GM18861 (cell line): ENCODE results near the gene MARCHF11.

ENCODE experiments used
- ATAC-seq: cut with Tn5 transposase; IDR thresholded peaks from one replicate; pipeline ENCODE4 v1.9.1; 2021; ENCODE audit not compliant: unreplicated experiment

MARCHF11 gene, protein sequence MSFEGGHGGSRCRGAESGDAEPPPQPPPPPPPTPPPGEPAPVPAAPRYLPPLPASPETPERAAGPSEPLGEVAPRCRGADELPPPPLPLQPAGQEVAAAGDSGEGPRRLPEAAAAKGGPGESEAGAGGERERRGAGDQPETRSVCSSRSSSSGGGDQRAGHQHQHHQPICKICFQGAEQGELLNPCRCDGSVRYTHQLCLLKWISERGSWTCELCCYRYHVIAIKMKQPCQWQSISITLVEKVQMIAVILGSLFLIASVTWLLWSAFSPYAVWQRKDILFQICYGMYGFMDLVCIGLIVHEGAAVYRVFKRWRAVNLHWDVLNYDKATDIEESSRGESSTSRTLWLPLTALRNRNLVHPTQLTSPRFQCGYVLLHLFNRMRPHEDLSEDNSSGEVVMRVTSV

DNA sequence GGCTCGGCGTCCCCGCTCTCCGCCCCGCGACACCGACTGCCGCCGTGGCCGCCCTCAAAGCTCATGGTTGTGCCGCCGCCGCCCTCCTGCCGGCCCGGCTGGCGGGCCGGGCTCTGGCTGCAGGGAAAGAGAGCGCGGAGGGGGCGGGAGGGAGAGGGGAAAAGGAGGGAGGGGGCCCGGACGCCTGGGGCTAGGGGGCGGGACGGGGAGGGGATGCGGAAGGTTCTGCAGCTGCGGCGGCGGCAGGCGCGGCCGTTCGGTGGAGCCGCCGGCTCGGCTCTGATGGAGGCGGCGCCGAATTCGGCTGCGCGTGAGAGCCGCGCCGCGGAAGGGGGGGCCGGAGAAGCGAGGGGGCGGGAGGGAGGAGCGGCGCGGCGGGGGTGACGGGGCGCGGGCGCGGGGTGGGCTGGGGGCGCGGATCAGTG is at the start of gene MARCHF11:
Gene MARCHF11 (minus strand): TSS at position 281 of the 425 bp plus-strand sequence. CDS start 216 bp downstream, at position 65.
- ATAC-seq: no peak

GRCh38 chr5:16225927-16226326 is 46.3 kb upstream of the MARCHF11 start:
- no peak for ATAC-seq

DNA sequence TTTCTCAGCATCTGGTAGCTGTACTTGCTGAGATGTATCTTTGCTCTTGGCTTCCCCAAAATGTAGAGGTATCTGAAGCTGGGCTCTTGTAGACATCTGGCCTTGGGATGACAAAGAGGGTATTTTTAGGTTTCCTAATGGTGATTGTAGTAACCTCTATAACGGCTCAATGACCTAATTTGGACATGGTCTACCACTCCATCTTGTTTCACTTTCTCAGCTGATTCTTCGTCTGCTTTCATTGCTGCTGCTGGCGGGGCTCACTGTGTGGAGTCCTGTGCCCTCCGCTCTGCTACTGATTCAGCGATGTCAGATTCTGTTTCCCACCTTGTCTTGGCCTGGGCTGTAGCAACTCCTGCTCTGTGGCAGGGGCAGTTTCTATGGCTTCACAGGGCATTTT is 12.7 kb upstream of the MARCHF11 start:
- no peak for ATAC-seq

DNA sequence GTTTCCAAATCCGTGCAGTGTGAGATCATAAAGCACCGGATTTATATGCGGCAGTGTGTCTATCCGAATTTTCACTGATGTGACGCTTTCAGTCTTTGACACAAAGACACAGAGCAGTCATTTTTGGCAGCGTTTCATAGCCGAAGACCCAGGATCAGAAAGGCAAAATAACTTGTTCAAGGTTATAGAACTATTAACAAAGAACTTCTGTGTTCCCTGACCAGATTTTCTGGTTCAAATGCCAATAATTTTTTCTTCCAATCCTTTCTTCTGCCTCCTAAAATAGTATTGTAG is 1.1 kb upstream of the MARCHF11 start:
- ATAC-seq: no peak

GRCh38 chr5:16179936-16180788 is 571 bp upstream of the MARCHF11 start:
- no peak for ATAC-seq

- no peak for ATAC-seq
Observed at GRCh38 chr5:16178745-16179372, 732 bp downstream of the MARCHF11 start.

GRCh38 chr5:16169550-16169949 is 10.0 kb downstream of the MARCHF11 start:
- ATAC-seq: no peak

- ATAC-seq: peak; percentile 93
Observed at GRCh38 chr5:16160706-16161105, 18.9 kb downstream of the MARCHF11 start.

DNA sequence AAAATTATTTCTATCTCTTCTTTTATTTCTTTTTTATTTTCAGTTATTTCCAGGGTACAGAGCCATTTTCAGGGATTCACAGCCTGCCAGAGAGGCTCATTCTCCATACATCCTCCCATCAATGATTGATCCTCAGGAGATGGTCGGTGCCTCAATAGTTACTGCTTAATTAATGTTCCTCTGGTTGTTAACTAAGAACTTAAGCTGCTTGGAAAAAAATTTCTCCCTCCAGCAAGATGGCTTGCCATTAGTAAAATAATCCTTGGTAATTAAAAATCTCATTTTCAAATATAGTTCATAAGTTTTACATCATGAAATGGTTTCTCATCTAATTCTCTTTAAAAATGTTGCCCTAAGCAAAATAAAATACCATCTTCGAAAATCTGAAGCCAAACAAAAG is 20.0 kb downstream of the MARCHF11 start:
- ATAC-seq: no peak

DNA sequence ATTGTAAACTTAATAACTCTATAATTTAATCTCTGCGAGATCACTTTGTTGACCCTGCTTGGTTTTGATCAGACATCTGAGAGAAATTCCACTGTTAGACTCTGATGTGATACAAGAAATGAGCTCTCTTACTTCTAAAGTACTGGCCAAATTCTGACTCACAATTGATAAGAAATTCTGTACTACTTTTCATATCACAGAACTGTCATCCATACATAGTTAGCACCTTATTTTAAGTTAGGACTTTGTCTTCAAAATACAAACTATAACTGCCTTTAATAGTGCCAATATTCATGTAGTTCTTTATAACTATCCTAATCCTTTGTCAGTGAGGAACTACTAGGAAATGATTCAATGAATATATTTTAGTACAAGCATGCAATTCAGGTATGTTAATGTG is 23.4 kb downstream of the MARCHF11 start:
- no peak for ATAC-seq

DNA sequence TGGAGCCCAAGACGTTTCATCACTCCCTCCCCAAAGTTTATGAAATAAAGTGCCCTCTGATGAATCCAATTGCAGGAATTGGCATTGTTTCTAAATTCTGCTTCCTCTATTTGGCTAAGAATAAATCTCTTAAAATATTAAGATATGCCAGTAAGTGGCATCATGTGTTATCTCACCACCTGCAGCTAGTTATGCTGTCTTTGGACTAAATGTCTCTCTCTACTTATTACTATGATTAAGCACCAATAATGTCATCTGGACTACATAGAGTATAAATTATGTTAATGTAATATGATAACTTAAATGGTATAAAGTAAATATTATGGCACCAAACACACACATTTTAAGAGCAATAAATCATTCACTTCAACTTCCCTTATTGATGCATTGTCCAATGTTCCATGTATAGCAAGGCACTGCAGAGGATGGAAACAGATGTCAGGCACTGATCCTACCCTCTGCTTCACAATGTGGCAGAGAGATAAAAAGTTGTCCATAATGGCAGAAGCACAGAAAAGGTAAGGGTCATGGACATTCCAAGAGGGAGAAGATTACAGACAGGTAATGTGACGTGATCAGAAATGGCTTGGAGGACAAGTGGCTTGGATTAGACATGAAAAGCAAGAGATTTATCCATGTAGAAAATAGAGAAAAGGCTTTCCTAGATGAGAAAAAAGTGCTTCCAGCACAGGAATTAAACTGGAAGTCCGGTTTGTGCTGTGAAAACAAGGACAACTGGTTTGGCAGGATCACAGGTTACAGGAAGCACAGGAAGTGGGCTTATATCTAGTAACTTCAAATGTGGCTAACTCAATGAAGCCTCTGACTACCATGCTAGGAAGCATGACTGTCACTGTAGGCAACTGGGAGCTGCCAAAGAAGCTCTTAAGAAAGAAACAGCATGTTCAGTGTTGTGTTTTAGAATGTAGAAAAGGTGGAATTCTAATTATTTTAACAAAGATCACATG is 26.7 kb downstream of the MARCHF11 start:
- ATAC-seq: no peak

- no peak for ATAC-seq
Observed at GRCh38 chr5:16149621-16150020, 30.0 kb downstream of the MARCHF11 start.

DNA sequence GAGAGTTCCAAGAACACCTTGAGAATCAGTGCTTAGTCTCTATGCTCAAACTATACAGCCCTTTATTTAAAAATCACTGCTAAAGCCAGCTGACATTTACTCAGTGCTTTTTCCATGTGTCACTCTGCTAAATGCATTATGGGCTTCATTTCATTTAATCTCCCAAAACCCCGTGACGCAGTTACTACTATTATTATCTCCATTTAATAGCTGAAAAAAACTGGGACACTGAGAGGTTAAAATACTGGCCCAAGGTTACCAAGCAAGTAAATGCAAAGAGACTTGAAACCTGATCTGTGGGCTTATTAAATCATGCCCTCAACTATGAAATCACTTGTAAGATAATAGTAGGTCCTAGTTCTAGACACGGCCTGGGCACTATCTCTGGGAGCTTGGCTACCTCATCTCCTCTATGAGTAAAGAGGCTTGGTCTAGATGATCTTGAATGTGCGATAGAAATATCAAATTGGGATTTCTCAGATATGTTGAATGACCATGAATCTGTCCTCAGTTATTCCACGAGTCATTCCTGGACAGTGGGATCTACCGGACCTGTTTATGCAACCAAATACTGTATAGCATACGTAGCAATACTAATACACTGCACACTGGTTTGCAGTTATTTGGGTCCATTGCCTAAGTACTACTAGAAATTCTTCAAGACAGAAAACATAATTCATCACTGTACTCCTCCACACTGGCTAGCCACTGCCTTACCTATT is 32.3 kb downstream of the MARCHF11 start:
- no peak for ATAC-seq

- no peak for ATAC-seq
Observed at GRCh38 chr5:16144416-16144815, 35.2 kb downstream of the MARCHF11 start.

GRCh38 chr5:16143361-16144049 is 36.1 kb downstream of the MARCHF11 start:
- no peak for ATAC-seq

DNA sequence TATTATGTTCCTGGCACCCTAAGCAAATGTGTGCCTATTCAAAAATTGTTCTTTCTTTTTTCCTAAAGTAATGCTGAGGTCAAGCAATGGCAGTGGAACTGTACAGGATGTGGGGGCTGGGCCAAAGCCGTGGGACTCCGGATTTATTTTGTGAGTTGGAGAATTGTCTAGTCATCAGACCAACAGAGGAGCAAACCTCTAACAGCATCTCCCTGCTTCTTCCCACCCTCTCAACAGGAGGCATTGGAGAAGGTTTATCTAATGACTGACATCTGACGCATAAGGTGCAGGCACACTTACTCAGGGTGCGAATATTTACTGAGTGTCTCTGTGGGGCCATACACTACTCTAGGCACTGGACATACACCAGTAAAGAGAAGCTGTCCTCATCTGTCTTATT is 38.6 kb downstream of the MARCHF11 start:
- no peak for ATAC-seq

- ATAC-seq: no peak
Observed at GRCh38 chr5:16140417-16140816, 39.2 kb downstream of the MARCHF11 start.

DNA sequence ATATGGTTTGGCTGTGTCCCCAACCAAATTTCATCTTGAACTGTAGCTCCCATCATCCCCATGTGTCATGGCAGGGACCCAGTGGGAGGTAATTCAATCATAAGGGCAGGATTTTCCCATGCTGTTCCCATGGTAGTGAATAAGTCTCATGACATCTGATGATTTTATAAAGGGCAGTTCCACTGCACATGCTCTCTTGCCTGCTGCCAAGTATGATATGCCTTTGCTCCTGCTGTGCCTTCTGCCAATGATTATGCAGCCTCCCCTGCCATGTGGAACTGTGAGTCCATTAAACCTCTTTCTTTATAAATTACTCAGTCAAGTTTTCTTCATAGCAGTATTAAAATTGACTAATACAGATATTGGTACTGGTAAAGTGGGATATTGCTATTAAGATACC is 42.4 kb downstream of the MARCHF11 start:
- no peak for ATAC-seq

DNA sequence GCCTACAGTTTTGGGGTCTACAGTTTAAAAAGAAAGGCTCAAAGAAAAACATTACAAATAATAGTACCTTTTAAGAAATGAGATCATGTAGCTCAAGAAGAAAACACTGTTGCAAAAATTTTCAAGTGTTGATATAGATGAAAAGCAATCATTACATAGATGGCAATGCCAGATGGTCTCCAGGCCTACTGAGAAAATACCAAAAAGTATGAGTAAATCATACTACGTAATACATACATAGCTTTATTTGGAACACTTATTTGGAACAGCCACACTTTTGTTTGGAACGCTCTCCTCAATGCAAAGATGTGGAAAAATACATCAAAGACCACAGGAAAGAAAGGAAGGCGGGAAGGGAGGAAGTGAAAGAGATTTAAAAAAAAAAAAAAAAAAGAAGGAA is 44.1 kb downstream of the MARCHF11 start:
- no peak for ATAC-seq
